Astrocyte of the cerebellum (primary cell): ENCODE results near the gene GRID2.

Experiments
- DNase-seq: peaks from one replicate; pipeline ENCODE4 v3.0.0-alpha.2; 2011; ENCODE audit warnings: low read depth
- H3K4me3 ChIP-seq: 2 replicates; pipeline ENCODE4 v1.5.1; 2011; ENCODE audit warnings: mild to moderate bottlenecking, low read depth, low read length, moderate library complexity
- CTCF ChIP-seq: IDR thresholded peaks from 2 replicates; pipeline ENCODE4 v1.5.1; 2012; ENCODE audit warnings: low read length, low read depth, moderate library complexity, mild to moderate bottlenecking; ENCODE audit errors: missing control alignments
- in situ Hi-C: cut with HindIII; loops from 2 replicates; pipeline ENCODE4 v1.10.0; 2017; ENCODE audit warnings: low sequenced_read_pairs

Gene GRID2

DNA sequence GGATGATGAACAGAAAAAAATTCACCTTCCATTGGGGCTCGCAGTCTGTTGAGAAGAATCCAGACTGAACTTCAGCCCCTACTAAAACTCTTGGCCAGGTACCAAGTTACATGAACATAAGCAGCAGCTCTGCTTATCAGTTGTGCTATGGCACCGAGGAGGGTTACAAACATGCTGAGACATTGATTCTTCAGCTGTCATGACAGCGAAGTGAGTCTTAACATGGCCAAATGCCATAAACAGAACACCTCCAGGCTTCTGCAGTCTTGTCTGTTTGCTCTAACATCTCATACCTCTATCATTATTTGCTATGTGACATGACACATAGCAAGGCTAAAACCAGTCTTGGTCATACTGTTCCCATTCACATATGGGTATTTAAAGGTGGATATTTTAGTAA, 521.5 kb downstream of the GRID2 start:
- no peak for DNase-seq
- TF ChIP-seq CTCF = no peak
- in situ Hi-C loops = no loop called here
- H3K4me3 ChIP-seq = no peak overlapping the region

GRCh38 chr4:92825791-92826190, 522.0 kb downstream of the GRID2 start:
- TF ChIP-seq CTCF = no peak
- no peak for DNase-seq
- no peak overlapping the region for H3K4me3 ChIP-seq
- in situ Hi-C loops = no loop called here

DNA sequence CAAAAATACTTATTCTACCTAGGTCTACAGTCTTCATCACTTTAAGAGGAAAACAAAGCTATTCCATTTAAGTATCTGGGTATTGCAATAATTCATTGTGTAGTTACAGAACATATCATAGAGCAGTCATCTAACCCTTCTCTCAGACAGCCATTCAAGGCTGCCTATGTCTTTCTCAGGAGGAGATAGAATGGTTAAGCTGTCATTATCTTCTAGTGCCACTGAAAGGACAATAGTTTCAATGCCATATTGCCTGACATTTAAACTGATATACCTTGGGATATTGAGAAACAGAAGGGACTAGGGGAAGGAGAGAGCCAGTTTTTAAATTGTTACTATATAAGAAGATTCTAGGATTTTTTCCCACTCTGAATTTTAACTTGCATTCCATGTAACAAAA, 527.0 kb downstream of the GRID2 start:
- no peak overlapping the region for H3K4me3 ChIP-seq
- DNase-seq = no peak
- no peak for TF ChIP-seq CTCF
- in situ Hi-C loops = no loop called here

GRCh38 chr4:92840880-92841279, 537.1 kb downstream of the GRID2 start:
- no peak overlapping the region for H3K4me3 ChIP-seq
- TF ChIP-seq CTCF = no peak
- in situ Hi-C loops = loop anchor here (5.0 kb wide), 1 partner anchor 36 kb away; no protein-coding TSS in a partner anchor
- DNase-seq = no peak

- no peak for DNase-seq
- in situ Hi-C loops = loop anchor here (5.0 kb wide), 1 partner anchor 34 kb away; no protein-coding TSS in a partner anchor
- no peak for TF ChIP-seq CTCF
- no peak overlapping the region for H3K4me3 ChIP-seq
Measured at GRCh38 chr4:92843784-92844183, 540.0 kb downstream of the GRID2 start.

- in situ Hi-C loops = no loop called here
- no peak for DNase-seq
- TF ChIP-seq CTCF = no peak
- H3K4me3 ChIP-seq = no peak overlapping the region
Measured at GRCh38 chr4:92847026-92847425, 543.3 kb downstream of the GRID2 start.

DNA sequence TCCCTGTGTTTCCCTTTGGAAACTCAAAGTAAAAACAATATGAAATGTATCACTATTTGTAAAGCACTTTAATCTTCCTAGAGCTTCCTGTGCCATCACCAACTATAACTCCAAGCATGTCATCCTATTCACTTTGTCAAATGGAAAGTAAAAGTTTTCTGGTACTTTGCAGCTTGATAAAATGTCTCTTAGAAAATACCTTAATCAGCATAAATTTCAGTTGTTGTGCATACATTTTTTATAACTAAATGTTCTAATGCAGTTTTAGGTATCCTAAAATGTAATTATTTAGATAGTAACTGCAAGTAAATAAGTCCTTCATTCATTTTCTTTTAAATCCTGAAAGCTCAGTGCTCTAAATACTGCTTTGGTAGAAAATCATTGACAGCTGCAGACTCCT, 558.7 kb downstream of the GRID2 start:
- in situ Hi-C loops = no loop called here
- H3K4me3 ChIP-seq = no peak overlapping the region
- no peak for TF ChIP-seq CTCF
- DNase-seq = no peak
